Astrocyte (in vitro differentiated cells and primary cell): ENCODE measurements around the gene VENTX. TPM values are rescaled to one million over a fixed set of nuclear protein-coding genes. Genes with fewer than 3 reads are reported as not detected.

Source experiments
- DNase-seq: peaks from one replicate; pipeline ENCODE4 v3.0.0-alpha.2; 2010; ENCODE audit warnings: low read depth
- FAIRE-seq: peaks from 2 replicates; lab custom pipeline; 2011; peaks lifted over from hg19 to GRCh38; lab: Jason Lieb, UNC
- H2AFZ ChIP-seq: 2 replicates; pipeline ENCODE4 v1.6.0; 2012; ENCODE audit warnings: low read depth, low read length, inconsistent platforms
- H3K27ac ChIP-seq: 2 replicates; pipeline ENCODE4 v1.5.1; 2011; ENCODE audit warnings: low read depth, low read length, inconsistent platforms
- H3K27me3 ChIP-seq: 2 replicates; pipeline ENCODE4 v1.6.0; 2011; ENCODE audit warnings: low read length, inconsistent platforms; ENCODE audit not compliant: insufficient read depth
- H3K36me3 ChIP-seq: 2 replicates; pipeline ENCODE4 v1.5.1; 2011; ENCODE audit warnings: low read length, inconsistent platforms; ENCODE audit not compliant: insufficient read depth
- H3K4me1 ChIP-seq: 2 replicates; pipeline ENCODE4 v1.5.1; 2011; ENCODE audit warnings: low read length, inconsistent platforms; ENCODE audit not compliant: insufficient read depth
- H3K4me2 ChIP-seq: 2 replicates; pipeline ENCODE4 v1.6.0; 2012; ENCODE audit warnings: low read length, inconsistent platforms
- H3K4me3 ChIP-seq: 2 replicates; pipeline ENCODE4 v1.5.1; 2011; ENCODE audit warnings: low read depth, mild to moderate bottlenecking, low read length, inconsistent platforms; ENCODE audit not compliant: insufficient read depth
- H3K79me2 ChIP-seq: 2 replicates; pipeline ENCODE4 v1.6.0; 2012; ENCODE audit warnings: mild to moderate bottlenecking, low read length, inconsistent platforms; ENCODE audit not compliant: insufficient read depth
- H3K9ac ChIP-seq: 2 replicates; pipeline ENCODE4 v1.6.0; 2012; ENCODE audit warnings: mild to moderate bottlenecking, low read length, inconsistent platforms
- H3K9me3 ChIP-seq: 2 replicates; pipeline ENCODE4 v1.5.1; 2012; ENCODE audit warnings: low read depth, mild to moderate bottlenecking, low read length, inconsistent platforms; ENCODE audit not compliant: insufficient read depth
- H4K20me1 ChIP-seq: 2 replicates; pipeline ENCODE4 v1.6.0; 2012; ENCODE audit warnings: low read length, inconsistent platforms; ENCODE audit not compliant: insufficient read depth
- H3K27ac Mint-ChIP-seq: one replicate; pipeline ENCODE4 v1.8.0; 2021; ENCODE audit warnings: mild to moderate bottlenecking, mixed read lengths; ENCODE audit not compliant: unreplicated experiment
- H3K27me3 Mint-ChIP-seq: one replicate; pipeline ENCODE4 v1.8.0; 2021; ENCODE audit warnings: low read depth, mixed read lengths; ENCODE audit not compliant: unreplicated experiment
- H3K36me3 Mint-ChIP-seq: one replicate; pipeline ENCODE4 v1.8.0; 2021; ENCODE audit warnings: low read depth, mixed read lengths; ENCODE audit not compliant: unreplicated experiment
- H3K4me1 Mint-ChIP-seq: one replicate; pipeline ENCODE4 v1.8.0; 2021; ENCODE audit warnings: low read depth, mixed read lengths; ENCODE audit not compliant: unreplicated experiment
- H3K4me3 Mint-ChIP-seq: one replicate; pipeline ENCODE4 v1.8.0; 2021; ENCODE audit warnings: mild to moderate bottlenecking, moderate library complexity, mixed read lengths; ENCODE audit not compliant: unreplicated experiment
- H3K9me3 Mint-ChIP-seq: one replicate; pipeline ENCODE4 v1.8.0; 2021; ENCODE audit warnings: mild to moderate bottlenecking, mixed read lengths; ENCODE audit not compliant: unreplicated experiment
- CTCF ChIP-seq: IDR thresholded peaks from 2 replicates; pipeline ENCODE4 v1.5.1; 2011; ENCODE audit warnings: low read depth, mild to moderate bottlenecking, inconsistent platforms, low read length, moderate library complexity; ENCODE audit not compliant: insufficient read depth
- EZH2 ChIP-seq: IDR thresholded peaks from 2 replicates; pipeline ENCODE4 v1.6.1; 2012; ENCODE audit warnings: mild to moderate bottlenecking, low read length, inconsistent platforms; ENCODE audit not compliant: insufficient read depth
- total RNA-seq: library from RNA; stranded (reverse); gene quantifications from 2 replicates; pipeline ENCODE4 v1.2.1, GENCODE V29; 2021

Gene VENTX
- total RNA-seq, 1 donor from 2014 or later, result 0.11 TPM

DNA sequence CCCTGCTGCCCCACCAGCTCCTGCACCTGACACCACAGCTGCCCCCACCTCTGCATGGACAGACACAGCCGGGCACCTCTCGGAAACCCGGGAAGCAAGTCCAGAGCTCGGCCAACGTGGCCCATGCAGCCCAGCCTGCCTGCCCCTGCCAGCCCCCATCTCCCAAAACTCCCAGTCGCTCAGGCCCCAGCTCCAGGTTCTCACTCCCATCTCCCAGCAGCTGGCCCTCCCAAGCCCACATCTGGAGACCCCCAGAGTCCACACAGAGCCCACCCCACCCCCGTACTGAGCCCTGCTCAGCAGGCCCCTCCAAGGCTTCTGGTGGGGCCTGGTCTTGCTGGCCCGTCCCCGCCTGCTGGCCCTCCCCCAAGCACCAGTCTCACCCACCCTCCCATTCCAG is 39.9 kb upstream of the VENTX start:
- no peak overlapping the region for H3K4me3 Mint-ChIP-seq
- no peaks in the 10 kb centered on the region for H3K27me3 ChIP-seq
- H3K4me2 ChIP-seq, result no peak overlapping the region
- FAIRE-seq (no peak), DNase-seq (no peak)
- H3K4me1 ChIP-seq, result no peaks in the 10 kb centered on the region
- no peak overlapping the region for H3K27ac Mint-ChIP-seq
- H3K9me3 ChIP-seq, result no peaks in the 10 kb centered on the region
- no peaks in the 10 kb centered on the region for H3K79me2 ChIP-seq
- no peak overlapping the region for H2AFZ ChIP-seq
- TF ChIP-seq EZH2, result no peak
- TF ChIP-seq CTCF, result no peak
- H3K4me1 Mint-ChIP-seq, result no peaks in the 10 kb centered on the region
- no peaks in the 10 kb centered on the region for H4K20me1 ChIP-seq
- no peak overlapping the region for H3K4me3 ChIP-seq
- no peak overlapping the region for H3K9ac ChIP-seq
- H3K36me3 Mint-ChIP-seq, result no peaks in the 10 kb centered on the region
- no peaks in the 10 kb centered on the region for H3K36me3 ChIP-seq
- peaks cover 5% of the 10 kb centered on the region for H3K9me3 Mint-ChIP-seq
- peaks cover 21% of the 10 kb centered on the region for H3K27me3 Mint-ChIP-seq
- H3K27ac ChIP-seq, result no peak overlapping the region

- no peak overlapping the region for H3K4me3 ChIP-seq
- no peaks in the 10 kb centered on the region for H3K36me3 Mint-ChIP-seq
- FAIRE-seq, result no peak
- H3K4me3 Mint-ChIP-seq, result no peak overlapping the region
- H3K9me3 ChIP-seq, result no peaks in the 10 kb centered on the region
- no peak overlapping the region for H3K27ac Mint-ChIP-seq
- H3K27me3 Mint-ChIP-seq, result peaks cover 20% of the 10 kb centered on the region
- DNase-seq, result no peak
- peaks cover 5% of the 10 kb centered on the region for H3K9me3 Mint-ChIP-seq
- H3K36me3 ChIP-seq, result no peaks in the 10 kb centered on the region
- no peaks in the 10 kb centered on the region for H3K4me1 ChIP-seq
- TF ChIP-seq CTCF (no peak), EZH2 (no peak)
- no peaks in the 10 kb centered on the region for H3K4me1 Mint-ChIP-seq
- H3K79me2 ChIP-seq, result no peaks in the 10 kb centered on the region
- no peaks in the 10 kb centered on the region for H4K20me1 ChIP-seq
- H3K9ac ChIP-seq, result no peak overlapping the region
- no peak overlapping the region for H3K4me2 ChIP-seq
- H2AFZ ChIP-seq, result no peak overlapping the region
- H3K27me3 ChIP-seq, result no peaks in the 10 kb centered on the region
- H3K27ac ChIP-seq, result no peak overlapping the region
These were observed 39.4 kb upstream of the VENTX start for GRCh38 chr10:133198206-133198605.

GRCh38 chr10:133198621-133199487 is 38.8 kb upstream of the VENTX start:
- no peaks in the 10 kb centered on the region for H3K9me3 ChIP-seq
- H3K4me2 ChIP-seq, result no peak overlapping the region
- Mint-ChIP-seq H3K4me1 (no peaks in the 10 kb centered on the region), H3K4me3 (no peak overlapping the region), H3K36me3 (no peaks in the 10 kb centered on the region), H3K27me3 (peaks cover 19% of the 10 kb centered on the region), H3K9me3 (peaks cover 5% of the 10 kb centered on the region), H3K27ac (no peak overlapping the region)
- H4K20me1 ChIP-seq, result no peaks in the 10 kb centered on the region
- H3K27me3 ChIP-seq, result no peaks in the 10 kb centered on the region
- no peak for TF ChIP-seq CTCF
- no peak for TF ChIP-seq EZH2
- H3K79me2 ChIP-seq, result no peaks in the 10 kb centered on the region
- no peak for DNase-seq
- H3K4me3 ChIP-seq, result no peak overlapping the region
- H3K36me3 ChIP-seq, result no peaks in the 10 kb centered on the region
- H3K4me1 ChIP-seq, result no peaks in the 10 kb centered on the region
- no peak for FAIRE-seq
- no peak overlapping the region for H3K27ac ChIP-seq
- H3K9ac ChIP-seq, result no peak overlapping the region
- H2AFZ ChIP-seq, result no peak overlapping the region
